ENCODE data around the gene UGT1A6. TPM values are rescaled to one million over a fixed set of nuclear protein-coding genes. Genes with fewer than 3 reads are reported as not detected.

Gene UGT1A6
- total and polyA plus RNA-seq, 2 of the 4 experiments (the other 2 are of a cell fraction) = not detected

DNA sequence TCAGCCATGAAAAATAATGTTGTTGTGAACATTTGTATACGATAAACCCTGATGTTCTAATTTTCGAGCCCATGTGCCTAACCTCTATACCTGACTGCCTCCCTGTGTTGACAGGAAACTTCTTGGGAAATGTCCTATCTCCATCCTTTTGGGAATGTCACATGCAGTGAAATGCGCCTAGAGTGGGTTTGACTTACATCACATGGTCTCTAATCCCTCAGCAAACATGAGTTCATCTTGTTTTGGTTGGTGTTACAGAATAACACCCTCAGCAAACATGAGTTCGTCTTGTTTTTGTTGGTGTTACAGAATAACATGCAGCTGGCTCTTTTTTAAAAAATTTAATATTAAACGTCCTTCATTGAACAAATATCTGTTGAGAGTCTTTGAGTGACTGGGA is 4.3 kb upstream of the UGT1A6 start:
- POLR2A ChIA-PET (ENCODE audit: unreplicated experiment) = no interaction called here
- DNase-seq (no peak), ATAC-seq (ENCODE audit: low read depth) (no peak)
- Histone ChIP-seq H2AK5ac (ENCODE audit: low read depth, low read length) (no peak overlapping the region), H3K27me3 (ENCODE audit: control insufficient read depth, insufficient read depth, low read length) (peaks cover 4% of the 10 kb centered on the region), H4K20me1 (ENCODE audit: insufficient read depth, low read length) (no peaks in the 10 kb centered on the region), H2BK20ac (ENCODE audit: low read depth, low read length) (no peak overlapping the region), H3K14ac (replicated peaks; ENCODE audit: low read depth, low read length) (no peak overlapping the region), H3K4me1 (ENCODE audit: control insufficient read depth, insufficient read depth, low read length) (no peaks in the 10 kb centered on the region), H2AFZ (replicated peaks; ENCODE audit: low read length, poor library complexity) (no peak overlapping the region), H3K9ac (ENCODE audit: low read depth, low read length) (no peak overlapping the region), H4K91ac (ENCODE audit: insufficient read depth, low read depth, low read length) (no peak overlapping the region), H3K9me1 (ENCODE audit: insufficient read depth, low read length) (no peaks in the 10 kb centered on the region), H3K18ac (ENCODE audit: low read depth, low read length) (no peak overlapping the region), H2BK120ac (ENCODE audit: low read depth, low read length) (no peak overlapping the region), H2BK5ac (ENCODE audit: low read depth, low read length, poor library complexity, severe bottlenecking) (no peak overlapping the region), H3K23ac (ENCODE audit: low read depth, low read length) (no peak overlapping the region), H3K27ac (ENCODE audit: insufficient read depth, low read length) (no peak overlapping the region), H3K4me3 (ENCODE audit: insufficient read depth, low read depth, low read length) (no peak overlapping the region), H3K9me3 (ENCODE audit: control insufficient read depth, insufficient read depth, low read length) (no peaks in the 10 kb centered on the region), H3K4me2 (ENCODE audit: low read depth, low read length) (no peak overlapping the region), H2BK15ac (ENCODE audit: low read depth, low read length) (no peak overlapping the region), H4K8ac (ENCODE audit: low read depth in 2 of 2, low read length in 2 of 2) (no peak overlapping the region), H2AK9ac (replicated peaks; ENCODE audit: low read depth, low read length, poor library complexity) (no peak overlapping the region), H3K79me1 (ENCODE audit: low read depth in 1 of 2, low read length in 2 of 2) (no peaks in the 10 kb centered on the region), H3K56ac (ENCODE audit: extremely low read depth, insufficient read depth, low read length) (no peak overlapping the region), H3K4ac (ENCODE audit: low read depth, low read length) (no peak overlapping the region), H3K36me3 (ENCODE audit: control insufficient read depth, insufficient read depth, low read length) (no peaks in the 10 kb centered on the region), H4K5ac (ENCODE audit: low read depth, low read length) (no peak overlapping the region)
- no TSS peak for BruUV-seq (replicated peaks)
- TF ChIP-seq CEBPB (IDR thresholded peaks at IDR 0.05; ENCODE audit: low read depth, low read length) (no peak), RAD21 (IDR thresholded peaks at IDR 0.05; ENCODE audit: low read length) (no peak), MXI1 (IDR thresholded peaks at IDR 0.05; ENCODE audit: borderline replicate concordance, low read depth, low read length) (no peak), RCOR1 (IDR thresholded peaks at IDR 0.05; ENCODE audit: insufficient replicate concordance, low read length) (no peak), CTCF (conservative IDR thresholded peaks at IDR 0.05; ENCODE audit: low read depth, low read length) (no peak), POLR2A (IDR thresholded peaks at IDR 0.05; ENCODE audit: low read depth, low read length) (no peak), BHLHE40 (IDR thresholded peaks at IDR 0.05; ENCODE audit: low read depth, low read length) (no peak), FOS (IDR thresholded peaks at IDR 0.05; ENCODE audit: low read depth, low read length) (no peak), RFX5 (IDR thresholded peaks at IDR 0.05; ENCODE audit: low read depth, low read length) (no peak), MAFK (IDR thresholded peaks at IDR 0.05; ENCODE audit: low read depth, low read length) (no peak), MAZ (IDR thresholded peaks at IDR 0.05; ENCODE audit: borderline replicate concordance, low read depth, low read length) (no peak), NFE2L2 (IDR thresholded peaks at IDR 0.05; ENCODE audit: low read depth, low read length) (no peak), CHD1 (IDR thresholded peaks at IDR 0.05; ENCODE audit: low read depth, low read length) (no peak), SMC3 (IDR thresholded peaks at IDR 0.05; ENCODE audit: low read depth, low read length) (no peak)
- TF ChIP-seq, protein P1, sequence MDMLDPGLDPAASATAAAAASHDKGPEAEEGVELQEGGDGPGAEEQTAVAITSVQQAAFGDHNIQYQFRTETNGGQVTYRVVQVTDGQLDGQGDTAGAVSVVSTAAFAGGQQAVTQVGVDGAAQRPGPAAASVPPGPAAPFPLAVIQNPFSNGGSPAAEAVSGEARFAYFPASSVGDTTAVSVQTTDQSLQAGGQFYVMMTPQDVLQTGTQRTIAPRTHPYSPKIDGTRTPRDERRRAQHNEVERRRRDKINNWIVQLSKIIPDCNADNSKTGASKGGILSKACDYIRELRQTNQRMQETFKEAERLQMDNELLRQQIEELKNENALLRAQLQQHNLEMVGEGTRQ (IDR thresholded peaks at IDR 0.05; ENCODE audit: low read depth, low read length) = no peak
- TF ChIP-seq, protein P2, sequence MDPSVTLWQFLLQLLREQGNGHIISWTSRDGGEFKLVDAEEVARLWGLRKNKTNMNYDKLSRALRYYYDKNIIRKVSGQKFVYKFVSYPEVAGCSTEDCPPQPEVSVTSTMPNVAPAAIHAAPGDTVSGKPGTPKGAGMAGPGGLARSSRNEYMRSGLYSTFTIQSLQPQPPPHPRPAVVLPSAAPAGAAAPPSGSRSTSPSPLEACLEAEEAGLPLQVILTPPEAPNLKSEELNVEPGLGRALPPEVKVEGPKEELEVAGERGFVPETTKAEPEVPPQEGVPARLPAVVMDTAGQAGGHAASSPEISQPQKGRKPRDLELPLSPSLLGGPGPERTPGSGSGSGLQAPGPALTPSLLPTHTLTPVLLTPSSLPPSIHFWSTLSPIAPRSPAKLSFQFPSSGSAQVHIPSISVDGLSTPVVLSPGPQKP (IDR thresholded peaks at IDR 0.05; ENCODE audit: borderline replicate concordance, low read depth, low read length) = no peak
- intact Hi-C loops (cut with micrococcal nuclease) = no loop called here
- in situ Hi-C loops (cut with MboI; ENCODE audit: low sequenced_read_pairs) = no loop called here
- CTCF ChIA-PET = no interaction called here
- dilution Hi-C loops (cut with HindIII; ENCODE audit: low sequenced_read_pairs, unreplicated experiment) = no loop called here
- no CpG with 5 or more reads among the region's 5 CpGs for WGBS, 2 experiments (ENCODE audit: extremely low coverage in 2 of 2, insufficient read length in 1 of 2)

Data from IMR-90 (cell line).